ENCODE results near the gene GRN. TPM values are rescaled to one million over a fixed set of nuclear protein-coding genes. Genes with fewer than 3 reads are reported as not detected.

Gene GRN
- total and polyA plus RNA-seq, 2 experiments from 2014 or later, result 274 to 377 TPM

GRCh38 chr17:44308865-44309264 is 36.2 kb upstream of the GRN start:
- Histone ChIP-seq H3K27ac (no peak overlapping the region), H3K36me3 (no peaks in the 10 kb centered on the region), H3K27me3 (peaks cover 18% of the 10 kb centered on the region), H3K4me3 (no peak overlapping the region), H3K9me3 (ENCODE audit: low read depth) (no peaks in the 10 kb centered on the region), H3K4me1 (ENCODE audit: low read depth) (peaks cover 7% of the 10 kb centered on the region)
- TF ChIP-seq, protein P1, sequence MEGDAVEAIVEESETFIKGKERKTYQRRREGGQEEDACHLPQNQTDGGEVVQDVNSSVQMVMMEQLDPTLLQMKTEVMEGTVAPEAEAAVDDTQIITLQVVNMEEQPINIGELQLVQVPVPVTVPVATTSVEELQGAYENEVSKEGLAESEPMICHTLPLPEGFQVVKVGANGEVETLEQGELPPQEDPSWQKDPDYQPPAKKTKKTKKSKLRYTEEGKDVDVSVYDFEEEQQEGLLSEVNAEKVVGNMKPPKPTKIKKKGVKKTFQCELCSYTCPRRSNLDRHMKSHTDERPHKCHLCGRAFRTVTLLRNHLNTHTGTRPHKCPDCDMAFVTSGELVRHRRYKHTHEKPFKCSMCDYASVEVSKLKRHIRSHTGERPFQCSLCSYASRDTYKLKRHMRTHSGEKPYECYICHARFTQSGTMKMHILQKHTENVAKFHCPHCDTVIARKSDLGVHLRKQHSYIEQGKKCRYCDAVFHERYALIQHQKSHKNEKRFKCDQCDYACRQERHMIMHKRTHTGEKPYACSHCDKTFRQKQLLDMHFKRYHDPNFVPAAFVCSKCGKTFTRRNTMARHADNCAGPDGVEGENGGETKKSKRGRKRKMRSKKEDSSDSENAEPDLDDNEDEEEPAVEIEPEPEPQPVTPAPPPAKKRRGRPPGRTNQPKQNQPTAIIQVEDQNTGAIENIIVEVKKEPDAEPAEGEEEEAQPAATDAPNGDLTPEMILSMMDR (IDR thresholded peaks at IDR 0.05; ENCODE audit: low read depth, low read length), result no peak
- DNase-seq (ENCODE audit: low read depth in 1 of 2, low spot score in 1 of 2), result no peak

DNA sequence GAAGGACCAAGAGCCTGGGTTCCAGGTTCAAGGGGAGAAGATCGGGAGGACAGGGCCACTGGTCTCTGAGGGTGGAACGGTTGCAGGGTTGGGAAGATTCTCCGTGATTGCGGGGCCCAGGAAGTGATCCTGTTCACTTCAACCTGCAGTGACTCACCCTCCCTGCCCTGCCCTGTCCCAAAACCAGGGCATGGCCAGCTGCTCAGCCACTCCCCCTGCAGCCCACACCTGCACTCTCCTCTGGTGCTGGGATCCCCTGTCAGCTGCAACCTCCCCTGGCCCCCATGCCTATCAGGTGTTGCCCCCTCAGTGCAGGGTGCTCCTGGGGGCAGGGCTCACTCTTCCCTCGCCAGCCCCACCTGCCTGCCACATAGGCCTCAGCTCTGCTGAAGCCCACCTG is 35.6 kb upstream of the GRN start:
- Histone ChIP-seq H3K36me3 (no peaks in the 10 kb centered on the region), H3K27me3 (peaks cover 24% of the 10 kb centered on the region), H3K27ac (no peak overlapping the region), H3K4me3 (no peak overlapping the region), H3K4me1 (ENCODE audit: low read depth) (peaks cover 7% of the 10 kb centered on the region), H3K9me3 (ENCODE audit: low read depth) (no peaks in the 10 kb centered on the region)
- TF ChIP-seq, protein P1 (IDR thresholded peaks at IDR 0.05; ENCODE audit: low read depth, low read length), result no peak
- no peak for DNase-seq (ENCODE audit: low read depth in 1 of 2, low spot score in 1 of 2)

- Histone ChIP-seq H3K9me3 (ENCODE audit: low read depth) (no peaks in the 10 kb centered on the region), H3K27me3 (peaks cover 31% of the 10 kb centered on the region), H3K36me3 (no peaks in the 10 kb centered on the region), H3K27ac (no peak overlapping the region), H3K4me3 (no peak overlapping the region), H3K4me1 (ENCODE audit: low read depth) (peaks cover 7% of the 10 kb centered on the region)
- TF ChIP-seq, protein P1 (IDR thresholded peaks at IDR 0.05; ENCODE audit: low read depth, low read length), result no peak
- DNase-seq (ENCODE audit: low read depth in 1 of 2, low spot score in 1 of 2), result no peak
Measured at GRCh38 chr17:44310188-44310587, 34.9 kb upstream of the GRN start.

GRCh38 chr17:44310609-44311376 is 34.3 kb upstream of the GRN start:
- DNase-seq (ENCODE audit: low read depth in 1 of 2, low spot score in 1 of 2), result no peak
- peaks cover 7% of the 10 kb centered on the region for H3K4me1 ChIP-seq (ENCODE audit: low read depth)
- peaks cover 36% of the 10 kb centered on the region for H3K27me3 ChIP-seq
- no peak overlapping the region for H3K27ac ChIP-seq
- no peak overlapping the region for H3K4me3 ChIP-seq
- TF ChIP-seq, protein P1 (IDR thresholded peaks at IDR 0.05; ENCODE audit: low read depth, low read length), result no peak
- H3K36me3 ChIP-seq, result no peaks in the 10 kb centered on the region
- no peaks in the 10 kb centered on the region for H3K9me3 ChIP-seq (ENCODE audit: low read depth)

DNA sequence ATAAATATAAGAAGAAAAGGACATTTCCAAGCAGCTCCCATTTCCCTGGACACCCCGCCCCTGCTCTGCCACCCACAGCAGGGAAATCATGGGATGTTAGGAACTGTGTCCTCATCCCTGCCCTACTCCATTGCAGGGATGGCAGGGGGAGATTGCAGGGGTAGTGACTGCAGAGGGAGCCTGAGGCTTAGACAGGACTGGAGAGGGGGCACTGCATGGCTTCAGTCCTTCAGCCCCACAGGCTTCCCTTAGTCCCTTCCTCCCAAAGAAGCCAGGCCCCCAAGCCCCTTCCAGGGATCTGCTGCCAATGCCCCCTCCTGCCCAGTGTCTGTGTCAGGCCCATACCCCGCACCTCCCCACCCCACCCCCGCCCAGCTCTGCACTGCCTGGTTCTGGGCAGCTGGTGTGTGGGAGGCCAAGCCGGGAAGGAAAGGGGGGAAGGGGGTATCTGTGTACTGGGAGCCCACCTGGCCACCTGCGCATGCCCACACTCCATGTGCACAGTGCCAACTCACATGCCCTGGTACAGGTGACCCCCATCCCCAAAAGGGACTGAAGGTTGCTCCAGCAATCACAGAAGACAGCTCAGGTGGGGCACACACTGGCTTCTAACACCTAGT is 33.4 kb upstream of the GRN start:
- Histone ChIP-seq H3K36me3 (no peaks in the 10 kb centered on the region), H3K9me3 (ENCODE audit: low read depth) (no peaks in the 10 kb centered on the region), H3K27ac (no peak overlapping the region), H3K4me3 (no peak overlapping the region), H3K27me3 (peaks cover 38% of the 10 kb centered on the region), H3K4me1 (ENCODE audit: low read depth) (peaks cover 7% of the 10 kb centered on the region)
- TF ChIP-seq, protein P1 (IDR thresholded peaks at IDR 0.05; ENCODE audit: low read depth, low read length), result no peak
- no peak for DNase-seq (ENCODE audit: low read depth in 1 of 2, low spot score in 1 of 2)

All from cardiac muscle cell (in vitro differentiated cells and primary cell).